GM21528 (cell line): ENCODE results near the gene PIRT.
"Not testable (repeated sequence)": the region's sequence is repeated elsewhere in the genome, so short reads cannot be mapped to it uniquely, and the experiment has no call there.

Experiments
- ATAC-seq: cut with Tn5 transposase; IDR thresholded peaks from one replicate; pipeline ENCODE4 v1.9.1; 2021; ENCODE audit warnings: mild to moderate bottlenecking, moderate library complexity; ENCODE audit not compliant: unreplicated experiment, low FRiP score

Gene PIRT

DNA sequence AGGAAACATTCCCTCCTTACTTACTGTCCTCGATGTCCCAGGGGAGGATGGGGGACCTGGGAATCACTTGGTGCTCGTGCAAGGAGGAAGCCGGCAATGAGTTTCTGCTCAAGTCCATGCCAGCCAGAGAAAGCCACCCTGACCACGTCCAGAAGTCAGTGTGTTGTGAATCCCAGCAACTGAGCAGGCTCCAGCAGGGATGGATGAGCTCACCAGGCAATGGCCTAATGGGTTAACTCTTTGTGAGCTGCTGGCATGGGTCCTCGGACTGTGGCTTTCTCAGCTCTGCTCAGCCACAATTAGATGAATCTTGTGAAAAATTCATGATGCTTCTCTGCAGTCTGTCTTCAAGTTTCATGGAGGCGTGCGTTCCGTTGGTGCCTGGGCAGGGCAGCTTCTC is at the start of gene PIRT:
PIRT (minus strand) TSS at position 167 of the 400 bp plus-strand sequence. CDS start 12,442 bp downstream, outside the sequence.
- no peak for ATAC-seq

- no peak for ATAC-seq
Observed at GRCh38 chr17:10881959-10882358, 44.1 kb upstream of the PIRT start.

GRCh38 chr17:10879190-10879836 is 41.4 kb upstream of the PIRT start:
- no peak for ATAC-seq

DNA sequence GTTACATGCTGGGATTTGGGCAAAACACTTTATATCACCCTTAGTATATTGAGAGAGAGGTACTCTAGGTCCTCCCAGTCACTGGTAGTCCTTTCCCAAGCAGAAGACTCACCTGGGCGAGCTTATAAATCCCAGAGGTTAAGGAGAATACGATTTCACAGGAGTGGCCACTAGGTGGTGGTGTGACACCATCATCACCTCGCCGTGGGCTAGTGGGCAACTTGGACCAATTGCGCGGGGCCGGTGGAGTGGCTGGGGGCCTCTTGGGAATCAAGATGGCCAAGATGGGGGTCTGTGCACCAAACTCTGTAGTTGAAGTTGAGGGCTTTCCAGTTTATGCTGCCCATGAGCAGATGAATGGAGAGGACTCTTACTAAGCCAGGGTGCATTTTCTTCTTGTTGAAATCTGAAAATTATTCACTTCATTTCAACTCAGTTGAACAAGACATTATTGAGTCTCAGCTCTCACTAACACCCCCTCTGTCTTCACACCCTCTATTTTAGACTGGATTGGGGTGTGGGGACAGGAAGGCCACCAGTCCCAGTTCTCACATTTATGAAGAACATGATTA is 38.2 kb upstream of the PIRT start:
- no peak for ATAC-seq

- ATAC-seq = no peak
Observed at GRCh38 chr17:10875430-10875851, 37.6 kb upstream of the PIRT start.

DNA sequence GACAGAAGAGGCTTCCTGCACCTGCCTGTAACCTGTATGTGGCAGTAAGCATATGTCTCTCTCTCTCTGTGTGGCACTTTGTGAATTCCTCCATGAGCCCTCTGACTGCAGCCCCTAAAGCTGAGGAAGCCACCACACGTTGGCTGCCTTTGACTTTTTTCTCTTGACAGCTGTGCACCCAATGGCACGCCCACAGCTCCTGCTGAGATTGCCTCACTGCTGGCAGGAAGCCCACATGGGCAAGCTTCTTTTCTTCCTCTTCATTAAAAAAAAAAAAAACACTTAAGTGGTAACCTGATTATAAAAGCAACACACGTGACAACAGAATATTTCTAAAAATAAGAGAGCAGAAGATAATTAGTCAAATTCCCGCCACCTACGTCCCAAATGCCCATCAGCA is 34.0 kb upstream of the PIRT start:
- ATAC-seq = no peak

DNA sequence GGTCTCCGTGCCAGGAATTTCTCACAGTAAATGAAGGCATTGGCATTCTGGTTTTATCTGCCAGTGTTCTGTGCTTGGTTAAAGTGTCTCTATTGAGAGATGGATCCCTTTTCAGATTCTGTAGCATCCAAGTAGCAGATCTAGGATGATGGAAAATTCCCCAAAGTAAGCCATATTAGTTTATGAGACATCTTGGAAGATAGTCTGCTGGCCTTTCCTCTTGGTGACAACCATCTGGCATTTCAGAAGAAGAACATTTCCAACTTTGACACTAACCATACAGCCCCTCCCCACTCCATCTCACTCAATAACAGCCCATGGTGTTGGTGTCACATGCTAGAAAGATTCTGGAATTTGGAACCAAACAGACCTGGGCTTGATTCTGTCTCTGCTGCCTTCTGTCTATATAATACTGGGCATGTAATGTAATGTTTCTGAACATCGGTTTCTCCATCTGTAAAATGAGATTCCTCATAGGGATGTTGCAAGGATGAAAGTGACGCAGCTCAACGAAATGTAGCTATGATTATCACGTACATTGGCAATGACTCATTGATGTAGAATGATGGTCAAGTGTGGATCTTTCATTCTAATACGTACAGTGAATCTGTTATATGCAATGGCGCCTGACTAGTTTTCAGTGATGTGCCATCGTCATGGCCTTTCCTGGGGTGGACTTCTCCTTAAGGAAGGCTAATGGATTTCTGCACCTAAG is 32.6 kb upstream of the PIRT start:
- ATAC-seq = no peak

DNA sequence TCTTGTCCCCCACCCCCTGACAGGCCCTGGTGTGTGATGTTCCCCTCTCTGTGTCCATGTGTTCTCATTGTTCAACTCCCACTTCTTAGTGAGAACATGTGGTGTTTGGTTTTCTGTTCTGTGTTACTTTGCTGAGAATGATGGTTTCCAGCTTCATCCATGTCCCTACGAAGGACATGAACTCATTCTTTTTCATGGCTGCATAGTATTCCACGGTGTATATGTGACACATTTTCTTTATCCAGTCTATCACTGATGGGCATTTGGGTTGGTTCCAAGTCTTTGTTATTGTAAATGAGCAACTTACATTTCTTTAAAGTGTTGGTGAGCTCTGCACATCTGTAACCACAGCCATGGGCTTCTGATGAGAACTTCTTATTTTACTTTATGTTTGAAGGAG is 30.9 kb upstream of the PIRT start:
- not testable (repeated sequence) for ATAC-seq

GRCh38 chr17:10859051-10859450 is 21.2 kb upstream of the PIRT start:
- ATAC-seq = no peak

- ATAC-seq = no peak
Observed at GRCh38 chr17:10857976-10858375, 20.1 kb upstream of the PIRT start.

- not testable (repeated sequence) for ATAC-seq
Observed at GRCh38 chr17:10846636-10847035, 8.7 kb upstream of the PIRT start.

DNA sequence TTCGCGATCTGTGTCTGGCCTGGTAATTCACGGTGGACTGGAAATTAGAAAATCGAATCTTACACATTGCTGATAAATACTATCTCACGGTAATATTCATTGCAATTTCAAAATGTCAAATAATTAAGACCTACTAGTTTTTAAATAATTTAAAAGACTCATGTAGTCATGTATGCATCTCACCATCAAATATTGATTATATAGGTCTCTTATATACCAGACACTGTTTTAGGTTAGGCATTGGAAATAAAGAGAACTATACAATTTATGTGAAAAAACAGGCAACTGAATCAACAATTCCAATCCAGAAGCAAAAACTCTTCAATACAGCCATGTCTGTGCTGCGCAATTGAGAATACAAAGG is 7.5 kb upstream of the PIRT start:
- ATAC-seq = no peak

- ATAC-seq = peak; percentile 89
Observed at GRCh38 chr17:10844621-10845387, 6.9 kb upstream of the PIRT start.

DNA sequence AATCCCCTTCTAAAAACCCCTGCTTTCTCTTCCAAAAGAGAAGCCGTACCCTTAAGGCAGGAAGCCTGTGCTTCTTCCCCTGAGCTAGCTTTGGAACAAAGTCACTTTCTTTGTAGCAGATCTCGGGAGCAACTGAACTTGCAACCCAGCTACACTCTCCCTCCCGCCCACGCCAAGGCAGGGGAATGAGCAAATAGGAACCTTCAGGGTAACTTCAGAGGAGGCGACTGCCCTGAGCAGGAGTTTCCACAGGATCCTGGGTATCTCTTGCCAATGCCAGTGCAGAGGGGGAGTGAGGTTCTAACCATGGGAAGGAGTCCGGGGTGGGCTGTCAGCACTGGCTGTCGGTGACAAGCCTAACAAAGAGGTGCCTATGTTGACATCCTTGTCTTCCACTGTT is 5.9 kb upstream of the PIRT start:
- no peak for ATAC-seq

- no peak for ATAC-seq
Observed at GRCh38 chr17:10842658-10843057, 4.8 kb upstream of the PIRT start.

DNA sequence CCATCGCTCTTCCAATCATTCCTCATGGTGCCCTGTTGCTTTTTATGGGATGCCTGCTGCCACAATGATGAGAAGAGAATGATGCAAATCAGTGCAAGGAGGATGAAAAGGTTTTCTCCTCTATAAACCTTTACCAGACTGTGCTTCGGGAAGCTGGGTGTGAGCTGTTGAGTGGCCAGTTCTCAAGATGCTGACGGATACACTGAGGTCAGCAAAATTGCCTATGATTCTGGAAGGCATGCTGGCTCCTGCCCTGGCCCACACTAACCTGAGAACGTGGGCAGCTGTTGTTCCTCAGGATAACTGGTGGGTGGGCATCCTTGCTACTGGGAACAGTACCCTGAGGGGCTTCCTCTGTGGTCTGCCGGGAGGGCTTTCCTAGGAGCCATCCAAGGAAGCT is 795 bp upstream of the PIRT start:
- no peak for ATAC-seq

- no peak for ATAC-seq
Observed at GRCh38 chr17:10836966-10837590, 809 bp downstream of the PIRT start.

DNA sequence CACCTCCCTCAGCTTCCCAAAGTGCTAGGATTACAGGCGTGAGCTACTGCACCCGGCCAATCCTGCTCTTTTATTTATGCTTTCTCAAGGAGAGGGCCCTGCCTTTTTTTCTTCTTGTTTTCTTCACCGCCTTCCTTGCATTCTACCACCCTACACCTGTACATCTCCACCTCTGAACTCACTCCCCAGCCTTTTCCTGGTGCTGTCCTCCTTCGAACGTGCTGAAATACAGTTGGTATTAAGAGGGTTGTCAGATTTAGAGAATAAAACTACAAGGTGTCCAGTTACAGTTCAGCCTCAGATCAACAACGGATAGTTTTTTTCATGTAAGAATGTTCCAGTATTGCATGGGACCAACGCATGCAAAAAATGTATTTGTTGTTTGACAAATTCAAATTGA is 1.7 kb downstream of the PIRT start:
- no peak for ATAC-seq

- no peak for ATAC-seq
Observed at GRCh38 chr17:10831696-10832095, 6.2 kb downstream of the PIRT start.

- ATAC-seq = no peak
Observed at GRCh38 chr17:10827898-10828552, 9.9 kb downstream of the PIRT start.
